ENCODE data around the gene DCUN1D2.

DNA sequence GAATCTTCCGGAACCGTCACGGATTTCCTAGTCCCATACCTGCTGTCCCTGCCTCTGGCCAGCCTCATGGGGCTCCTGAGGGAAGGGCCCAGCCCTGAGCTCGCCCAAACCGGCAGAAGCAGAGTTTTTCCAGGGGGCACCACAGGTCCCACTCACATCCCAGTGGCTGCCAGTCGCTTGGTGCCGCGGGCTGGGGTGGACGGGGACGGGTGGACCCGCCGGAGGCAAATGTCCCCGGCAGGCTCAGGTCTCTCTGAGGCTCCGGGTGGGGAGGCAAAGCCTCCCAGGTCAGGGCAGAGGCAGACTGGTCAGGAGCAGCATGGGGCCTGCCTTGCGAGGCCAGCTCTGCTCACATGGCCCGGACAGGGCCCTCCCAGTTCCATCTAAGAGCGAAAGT is 62.0 kb downstream of the DCUN1D2 start:
- TF ChIP-seq, protein P1, sequence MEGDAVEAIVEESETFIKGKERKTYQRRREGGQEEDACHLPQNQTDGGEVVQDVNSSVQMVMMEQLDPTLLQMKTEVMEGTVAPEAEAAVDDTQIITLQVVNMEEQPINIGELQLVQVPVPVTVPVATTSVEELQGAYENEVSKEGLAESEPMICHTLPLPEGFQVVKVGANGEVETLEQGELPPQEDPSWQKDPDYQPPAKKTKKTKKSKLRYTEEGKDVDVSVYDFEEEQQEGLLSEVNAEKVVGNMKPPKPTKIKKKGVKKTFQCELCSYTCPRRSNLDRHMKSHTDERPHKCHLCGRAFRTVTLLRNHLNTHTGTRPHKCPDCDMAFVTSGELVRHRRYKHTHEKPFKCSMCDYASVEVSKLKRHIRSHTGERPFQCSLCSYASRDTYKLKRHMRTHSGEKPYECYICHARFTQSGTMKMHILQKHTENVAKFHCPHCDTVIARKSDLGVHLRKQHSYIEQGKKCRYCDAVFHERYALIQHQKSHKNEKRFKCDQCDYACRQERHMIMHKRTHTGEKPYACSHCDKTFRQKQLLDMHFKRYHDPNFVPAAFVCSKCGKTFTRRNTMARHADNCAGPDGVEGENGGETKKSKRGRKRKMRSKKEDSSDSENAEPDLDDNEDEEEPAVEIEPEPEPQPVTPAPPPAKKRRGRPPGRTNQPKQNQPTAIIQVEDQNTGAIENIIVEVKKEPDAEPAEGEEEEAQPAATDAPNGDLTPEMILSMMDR (IDR thresholded peaks at IDR 0.05), result no peak
- no peak for TF ChIP-seq POLR2A (IDR thresholded peaks at IDR 0.05)

All from testis (tissue), 2 donors.